Bronchial epithelial cell (primary cell): ENCODE data around the gene ANTXR2. TPM values are rescaled to one million over a fixed set of nuclear protein-coding genes. Genes with fewer than 3 reads are reported as not detected.

Experiments used
- DNase-seq: peaks from one replicate; pipeline ENCODE4 v3.0.0-alpha.2; 2010; ENCODE audit warnings: low read depth
- FAIRE-seq: peaks from 2 replicates; lab custom pipeline; 2011; peaks lifted over from hg19 to GRCh38; lab: Jason Lieb, UNC
- H3K27me3 ChIP-seq: 2 replicates; pipeline ENCODE4 v1.5.1; 2011; ENCODE audit warnings: low read length; ENCODE audit not compliant: control insufficient read depth, insufficient read depth
- H3K36me3 ChIP-seq: 2 replicates; pipeline ENCODE4 v1.5.1; 2011; ENCODE audit warnings: low read length; ENCODE audit not compliant: control insufficient read depth, insufficient read depth
- H3K4me3 ChIP-seq: 2 replicates; pipeline ENCODE4 v1.5.1; 2011; ENCODE audit warnings: mild to moderate bottlenecking, low read depth, low read length, control low read depth
- CTCF ChIP-seq: IDR thresholded peaks from 2 replicates; pipeline ENCODE4 v1.5.1; 2011; ENCODE audit warnings: mild to moderate bottlenecking, moderate library complexity, low read length, control low read depth, inconsistent platforms; ENCODE audit not compliant: insufficient read depth, severe bottlenecking
- total RNA-seq: library from RNA; depleted of rRNA; stranded (reverse); fragments of >200 nt; gene quantifications from 2 replicates; pipeline ENCODE4 v1.2.1, GENCODE V29; 2014

The ANTXR2 gene
- total RNA-seq, 1 donor from 2014 or later, result 35.5 TPM

- Histone ChIP-seq H3K36me3 (no peaks in the 10 kb centered on the region), H3K27me3 (no peaks in the 10 kb centered on the region), H3K4me3 (no peak overlapping the region)
- FAIRE-seq (no peak), DNase-seq (no peak)
- no peak for TF ChIP-seq CTCF
Observed at GRCh38 chr4:80091184-80091583, 18.2 kb upstream of the ANTXR2 start.

- TF ChIP-seq CTCF, result no peak
- DNase-seq (no peak), FAIRE-seq (no peak)
- Histone ChIP-seq H3K36me3 (no peaks in the 10 kb centered on the region), H3K4me3 (no peak overlapping the region), H3K27me3 (no peaks in the 10 kb centered on the region)
Observed at GRCh38 chr4:80090090-80090489, 17.1 kb upstream of the ANTXR2 start.

GRCh38 chr4:80088471-80088870 is 15.4 kb upstream of the ANTXR2 start:
- FAIRE-seq (no peak), DNase-seq (no peak)
- H3K4me3 ChIP-seq, result no peak overlapping the region
- TF ChIP-seq CTCF, result no peak
- no peaks in the 10 kb centered on the region for H3K36me3 ChIP-seq
- H3K27me3 ChIP-seq, result no peaks in the 10 kb centered on the region

DNA sequence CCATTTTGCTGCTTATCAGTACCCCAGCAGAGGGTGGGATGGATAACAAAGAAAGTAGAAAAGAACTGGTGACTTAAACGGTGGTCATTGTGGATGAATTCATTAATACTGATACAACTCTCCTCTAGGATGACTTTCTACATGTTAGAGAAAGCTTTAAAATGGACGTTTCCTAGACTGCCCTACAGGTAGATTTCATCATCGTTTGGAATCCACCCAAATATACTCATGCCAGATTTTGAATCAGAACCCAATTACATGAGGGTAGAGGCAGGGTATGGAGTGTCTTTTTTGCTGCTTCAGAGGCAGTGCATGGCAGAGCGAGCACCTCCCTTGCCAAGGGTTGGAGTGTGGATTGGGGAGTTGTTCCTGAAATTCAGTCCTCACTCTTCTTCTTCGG is 13.3 kb upstream of the ANTXR2 start:
- no peaks in the 10 kb centered on the region for H3K36me3 ChIP-seq
- TF ChIP-seq CTCF, result no peak
- no peak for FAIRE-seq
- no peak overlapping the region for H3K4me3 ChIP-seq
- peak; percentile 83 for DNase-seq
- no peaks in the 10 kb centered on the region for H3K27me3 ChIP-seq

DNA sequence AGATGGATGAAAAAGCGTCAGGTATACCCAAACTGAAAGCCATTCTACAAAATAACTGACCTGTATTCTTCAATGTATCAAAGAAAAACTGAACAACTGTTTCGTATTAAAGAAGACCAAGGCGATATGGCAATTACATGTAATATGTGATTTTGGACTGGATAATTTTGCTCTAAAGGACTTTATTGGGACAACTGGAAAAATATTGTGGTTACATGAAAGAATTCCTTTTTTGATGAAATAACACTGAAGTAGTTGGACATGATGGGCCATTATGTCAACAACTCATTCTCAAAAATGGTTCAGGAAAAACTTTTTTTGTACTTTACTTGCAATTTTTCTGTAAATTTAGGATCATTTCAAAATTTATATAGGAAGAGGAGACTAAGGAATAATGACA is 12.1 kb upstream of the ANTXR2 start:
- H3K4me3 ChIP-seq, result no peak overlapping the region
- no peaks in the 10 kb centered on the region for H3K36me3 ChIP-seq
- TF ChIP-seq CTCF, result no peak
- no peaks in the 10 kb centered on the region for H3K27me3 ChIP-seq
- no peak for DNase-seq
- no peak for FAIRE-seq

GRCh38 chr4:80082693-80083092 is 9.7 kb upstream of the ANTXR2 start:
- Histone ChIP-seq H3K36me3 (no peaks in the 10 kb centered on the region), H3K4me3 (no peak overlapping the region), H3K27me3 (no peaks in the 10 kb centered on the region)
- TF ChIP-seq CTCF, result no peak
- no peak for FAIRE-seq
- DNase-seq, result peak; percentile 59
